ENCODE results near the gene CAPN3. TPM values are rescaled to one million over a fixed set of nuclear protein-coding genes. Genes with fewer than 3 reads are reported as not detected.

CAPN3 gene
- total RNA-seq, 1 donor from 2014 or later = 4.5 TPM

DNA sequence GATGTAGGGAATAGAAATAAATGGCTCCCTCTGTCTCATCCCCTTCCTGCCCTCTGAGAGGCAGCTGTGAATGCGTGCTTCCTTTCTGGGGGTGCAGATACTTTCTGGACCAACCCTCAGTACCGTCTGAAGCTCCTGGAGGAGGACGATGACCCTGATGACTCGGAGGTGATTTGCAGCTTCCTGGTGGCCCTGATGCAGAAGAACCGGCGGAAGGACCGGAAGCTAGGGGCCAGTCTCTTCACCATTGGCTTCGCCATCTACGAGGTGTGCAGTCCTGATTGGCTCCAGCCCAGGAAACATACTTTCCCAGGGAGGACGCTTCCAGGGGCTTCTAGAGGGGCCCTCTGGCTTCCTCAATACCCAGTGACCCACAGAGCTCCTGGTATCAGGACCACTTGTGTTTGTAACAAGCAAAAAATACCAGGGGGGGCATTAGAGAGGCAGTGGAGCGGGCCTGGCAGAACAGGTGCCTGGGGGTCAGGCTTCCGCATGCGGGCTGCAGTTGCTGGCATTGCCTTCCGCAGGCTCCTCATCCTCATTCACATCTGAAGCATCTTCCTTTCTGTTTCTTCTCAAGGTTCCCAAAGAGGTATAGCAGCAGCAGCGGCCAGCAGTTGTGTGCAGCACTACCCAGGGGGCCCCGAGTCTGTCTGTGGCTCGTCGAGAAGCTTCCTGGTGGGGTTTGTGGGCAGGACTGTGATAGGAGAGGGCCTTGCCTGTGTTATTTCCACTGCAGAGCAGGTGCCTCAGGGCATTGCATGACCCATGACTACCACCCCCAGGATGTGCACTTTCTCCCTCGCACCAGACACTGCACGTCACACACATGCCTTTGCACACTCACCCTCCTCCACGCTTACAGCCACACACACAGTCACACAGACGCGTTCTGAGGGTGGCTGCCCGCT, 42.5 kb downstream of the CAPN3 start:
- no peak for ATAC-seq

DNA sequence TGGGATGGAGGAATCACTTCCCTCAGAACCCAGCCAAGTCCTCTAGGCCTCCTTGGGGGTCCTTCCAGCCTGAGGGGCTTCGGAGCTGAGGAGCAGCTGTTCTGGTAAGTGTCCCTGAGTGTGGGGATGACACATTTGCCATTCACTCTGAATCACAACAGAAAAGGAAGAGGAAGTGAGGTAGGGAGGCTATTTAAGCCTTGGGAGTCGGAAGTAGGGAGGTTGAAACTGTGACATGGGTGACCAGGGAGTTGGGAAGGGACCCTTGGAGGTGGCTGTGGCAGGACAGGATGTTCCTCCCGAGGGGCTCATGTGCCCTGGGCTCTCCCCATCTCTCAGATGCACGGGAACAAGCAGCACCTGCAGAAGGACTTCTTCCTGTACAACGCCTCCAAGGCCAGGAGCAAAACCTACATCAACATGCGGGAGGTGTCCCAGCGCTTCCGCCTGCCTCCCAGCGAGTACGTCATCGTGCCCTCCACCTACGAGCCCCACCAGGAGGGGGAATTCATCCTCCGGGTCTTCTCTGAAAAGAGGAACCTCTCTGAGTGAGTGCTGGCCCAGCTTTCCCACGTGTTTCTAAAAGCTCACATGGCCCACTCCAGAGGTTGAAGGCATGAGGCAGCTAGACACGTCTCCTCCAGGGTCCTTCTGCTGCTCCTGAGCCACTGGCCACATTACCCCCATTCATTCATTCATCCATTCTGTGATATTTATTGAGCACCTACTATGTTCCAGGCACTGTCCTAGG, 43.3 kb downstream of the CAPN3 start:
- no peak for ATAC-seq

DNA sequence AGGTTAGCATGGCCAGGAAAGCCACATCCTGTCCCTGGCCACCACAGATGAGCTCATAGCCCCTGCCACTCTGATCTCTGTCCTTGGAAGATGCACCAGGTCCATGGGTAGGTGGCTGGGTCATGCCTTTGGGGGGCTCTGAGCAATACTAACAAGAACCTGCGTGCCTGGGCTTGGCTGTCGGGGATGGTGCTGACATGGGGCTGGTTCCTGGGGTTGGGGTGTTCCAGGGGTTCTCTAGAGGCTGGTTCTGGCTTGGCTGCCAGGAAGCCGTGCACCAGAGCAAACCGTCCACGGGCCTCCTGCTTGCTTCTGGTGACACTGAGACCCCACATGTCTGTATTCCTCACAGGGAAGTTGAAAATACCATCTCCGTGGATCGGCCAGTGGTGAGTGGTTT, 44.1 kb downstream of the CAPN3 start:
- ATAC-seq = no peak

DNA sequence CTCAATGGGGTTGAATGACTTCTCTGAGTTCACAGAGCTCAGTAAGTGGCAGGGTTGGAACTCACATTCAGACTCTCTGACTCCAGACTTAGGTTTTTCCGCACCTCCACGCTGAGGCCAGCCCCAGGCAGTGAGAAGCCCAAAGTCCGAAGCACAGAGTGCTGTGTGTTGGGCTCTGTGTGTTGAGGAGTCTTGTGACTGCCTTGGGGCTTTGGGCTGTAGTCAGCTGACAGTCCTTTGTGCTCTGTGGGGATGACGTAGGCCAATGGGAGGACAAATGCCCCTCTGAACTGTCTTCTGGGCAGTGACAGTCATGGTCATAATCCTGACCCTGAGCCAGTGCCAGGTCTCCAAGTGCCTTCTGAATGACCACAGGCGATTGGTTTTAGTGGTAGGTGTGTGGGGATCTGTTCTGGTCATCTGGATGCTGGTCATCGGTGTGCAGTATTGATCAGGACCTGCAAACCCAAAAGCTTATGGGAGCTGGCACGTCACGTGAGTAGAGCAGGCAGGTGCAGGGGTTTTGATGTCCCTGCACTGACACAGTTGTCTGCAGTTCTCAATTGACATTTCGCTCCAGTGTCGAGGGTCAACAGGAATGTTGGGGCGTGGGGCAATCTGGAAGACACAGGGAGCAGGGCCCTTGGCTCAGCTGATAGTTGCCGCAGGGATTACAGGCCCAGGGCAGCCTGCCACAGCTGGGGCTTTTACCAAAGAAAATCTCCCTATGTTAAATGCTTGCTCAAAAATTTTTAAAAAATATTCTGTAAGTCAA, 45.3 kb downstream of the CAPN3 start:
- ATAC-seq = no peak

DNA sequence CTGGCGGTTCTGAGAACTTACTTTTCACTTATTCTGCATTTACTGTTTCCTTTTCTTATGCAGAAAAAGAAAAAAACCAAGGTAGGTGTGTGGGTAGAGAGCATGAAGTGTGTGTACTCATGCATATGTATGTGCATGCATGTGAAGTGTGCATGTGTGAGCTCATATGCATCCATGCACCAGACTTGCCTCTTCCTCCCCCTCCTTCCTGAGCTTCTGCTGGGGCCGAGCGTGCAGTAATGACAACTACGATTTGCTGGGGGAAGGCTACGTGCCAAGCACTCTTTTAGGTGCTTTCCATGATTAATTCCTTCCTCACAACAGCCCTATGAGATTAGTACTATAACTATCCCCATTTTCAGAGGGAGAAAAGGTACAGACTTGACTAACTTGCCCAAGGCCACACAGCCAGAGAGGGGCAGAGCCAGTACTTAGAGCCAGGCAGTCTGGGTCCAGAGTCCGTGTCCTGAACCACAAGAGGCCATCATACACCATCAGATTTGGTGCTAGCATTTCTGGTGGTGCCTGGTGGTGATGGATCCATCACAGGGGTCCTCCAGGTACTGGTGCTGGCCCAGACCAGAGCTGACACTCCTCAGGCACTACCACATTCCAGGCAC, 46.7 kb downstream of the CAPN3 start:
- peak; percentile 21 for ATAC-seq

DNA sequence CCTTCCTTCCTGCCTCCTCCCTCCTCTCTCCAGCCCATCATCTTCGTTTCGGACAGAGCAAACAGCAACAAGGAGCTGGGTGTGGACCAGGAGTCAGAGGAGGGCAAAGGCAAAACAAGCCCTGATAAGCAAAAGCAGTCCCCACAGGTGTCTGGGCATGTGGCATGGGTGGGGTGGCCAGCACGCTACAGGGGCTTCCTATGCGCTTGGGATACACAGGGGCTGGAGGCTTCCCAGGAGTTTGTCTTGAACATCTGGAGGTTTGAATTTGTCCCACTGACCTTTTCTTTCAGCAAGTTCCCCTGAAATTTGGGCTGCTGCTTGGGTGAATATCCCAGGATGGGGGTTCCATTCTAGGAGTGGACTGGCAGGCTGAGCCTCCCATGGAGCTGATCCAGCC, 48.9 kb downstream of the CAPN3 start:
- no peak for ATAC-seq

DNA sequence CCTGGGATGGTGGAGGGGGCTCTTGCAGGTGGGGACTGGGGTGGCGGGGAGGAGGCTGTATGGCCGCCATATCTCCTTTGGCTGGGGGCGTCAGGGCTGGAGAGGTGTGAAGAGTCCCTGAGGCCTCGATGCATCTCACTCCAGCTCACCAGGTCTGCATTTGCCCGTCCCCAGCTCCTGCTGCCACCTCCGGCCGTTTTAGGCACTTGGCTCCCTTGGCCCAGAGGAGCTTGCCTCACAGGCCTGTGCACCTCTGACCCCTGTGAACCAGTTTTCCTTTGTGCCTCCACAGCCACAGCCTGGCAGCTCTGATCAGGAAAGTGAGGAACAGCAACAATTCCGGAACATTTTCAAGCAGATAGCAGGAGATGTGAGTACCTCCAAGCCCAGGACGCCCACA, 49.7 kb downstream of the CAPN3 start:
- no peak for ATAC-seq

DNA sequence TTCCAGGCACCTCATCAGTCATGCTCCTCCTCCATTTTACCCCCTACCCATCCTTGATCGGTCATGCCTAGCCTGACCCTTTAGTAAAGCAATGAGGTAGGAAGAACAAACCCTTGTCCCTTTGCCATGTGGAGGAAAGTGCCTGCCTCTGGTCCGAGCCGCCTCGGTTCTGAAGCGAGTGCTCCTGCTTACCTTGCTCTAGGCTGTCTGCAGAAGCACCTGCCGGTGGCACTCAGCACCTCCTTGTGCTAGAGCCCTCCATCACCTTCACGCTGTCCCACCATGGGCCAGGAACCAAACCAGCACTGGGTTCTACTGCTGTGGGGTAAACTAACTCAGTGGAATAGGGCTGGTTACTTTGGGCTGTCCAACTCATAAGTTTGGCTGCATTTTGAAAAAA, 52.6 kb downstream of the CAPN3 start:
- no peak for ATAC-seq

DNA sequence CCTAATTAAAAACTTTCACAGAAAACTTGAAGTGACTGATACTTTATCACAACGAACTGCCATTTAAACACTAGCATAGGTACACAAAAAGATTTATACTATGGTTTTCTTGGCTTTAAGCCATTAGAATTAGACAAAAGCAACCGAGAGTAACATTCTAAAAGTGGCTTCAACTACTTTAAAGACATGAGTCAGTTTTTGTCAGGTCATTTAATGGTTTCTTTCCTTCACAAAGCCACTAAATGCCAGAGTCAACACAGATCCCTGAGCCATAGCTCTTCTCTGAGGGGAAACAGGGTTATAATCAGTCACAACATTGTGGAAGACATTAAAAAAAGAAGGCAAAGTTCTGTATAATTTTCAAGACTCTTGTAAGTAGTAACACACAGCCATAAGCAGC, 54.6 kb downstream of the CAPN3 start:
- ATAC-seq = no peak

DNA sequence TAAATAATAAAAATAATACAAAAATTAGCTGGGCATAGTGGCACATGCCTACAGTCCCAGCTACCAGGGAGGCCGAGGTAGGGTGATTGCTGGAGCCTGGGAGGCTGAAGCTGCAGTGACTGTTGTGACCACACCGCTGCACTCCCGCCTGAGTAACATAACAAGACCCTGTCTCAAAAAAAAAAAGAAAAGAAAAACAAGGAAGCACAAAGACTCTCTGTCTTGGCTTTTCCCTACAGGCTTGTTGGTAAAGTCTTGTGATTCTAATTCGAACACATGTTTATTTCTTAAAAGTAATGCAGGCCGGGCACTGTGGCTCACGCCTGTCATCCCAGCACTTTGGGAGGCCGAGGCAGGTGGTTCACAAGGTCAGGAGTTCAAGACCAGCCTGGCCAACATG, 60.1 kb downstream of the CAPN3 start:
- ATAC-seq = no peak

DNA sequence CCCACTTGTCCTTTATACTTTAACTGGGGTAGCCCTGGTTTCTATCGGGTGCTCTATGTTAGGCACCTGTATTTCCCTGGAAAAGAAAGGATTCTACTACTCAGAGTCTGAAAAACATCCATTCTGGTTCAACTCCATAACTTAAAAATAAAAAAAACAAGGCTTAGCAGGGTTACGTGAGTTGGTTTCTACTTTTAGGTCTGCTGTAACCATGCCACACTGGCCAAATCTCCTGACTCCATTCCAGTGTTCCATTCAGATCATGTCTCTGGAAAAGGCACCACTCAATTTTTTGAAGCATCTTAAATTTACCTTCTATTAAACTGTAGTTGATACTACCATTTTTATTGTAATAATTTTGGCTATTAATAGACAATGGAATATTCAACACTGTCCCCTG, 62.1 kb downstream of the CAPN3 start:
- ATAC-seq = no peak

DNA sequence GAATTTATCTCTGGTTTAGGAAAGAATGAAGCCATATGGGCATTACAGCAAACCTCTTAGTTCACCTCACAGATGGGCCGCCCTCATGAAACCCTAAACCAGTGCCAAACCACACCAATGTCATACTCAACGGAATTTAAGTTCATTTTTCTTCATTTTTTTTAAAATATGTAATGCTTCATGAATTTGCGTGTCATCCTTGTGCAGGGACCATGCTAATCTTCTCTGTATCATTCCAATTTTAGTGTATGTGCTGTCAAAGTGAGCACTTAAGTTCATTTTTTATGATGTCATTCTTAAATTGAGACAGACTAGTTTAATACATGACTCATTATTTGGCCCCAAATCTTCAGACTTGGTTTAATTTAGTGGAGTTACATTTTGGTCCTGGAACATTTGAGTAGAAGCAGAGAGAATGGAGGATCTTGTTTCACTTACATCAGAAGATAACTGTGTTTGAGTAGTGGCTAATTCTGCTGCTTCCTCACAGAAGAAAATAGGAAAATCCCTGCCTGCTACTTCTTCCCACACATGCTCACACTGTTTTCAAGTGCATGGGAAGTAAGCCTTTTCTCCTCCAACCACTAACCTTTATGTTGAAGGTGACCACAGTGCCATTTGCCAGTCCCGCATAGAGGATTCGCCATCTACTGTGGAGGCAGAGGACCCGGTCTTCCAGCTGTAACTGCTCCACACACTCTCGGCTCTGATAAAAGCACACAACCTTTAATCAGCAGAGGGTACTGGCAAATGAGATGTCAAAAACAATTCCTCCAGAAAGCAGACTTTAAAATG, 68.3 kb downstream of the CAPN3 start:
- no peak for ATAC-seq

DNA sequence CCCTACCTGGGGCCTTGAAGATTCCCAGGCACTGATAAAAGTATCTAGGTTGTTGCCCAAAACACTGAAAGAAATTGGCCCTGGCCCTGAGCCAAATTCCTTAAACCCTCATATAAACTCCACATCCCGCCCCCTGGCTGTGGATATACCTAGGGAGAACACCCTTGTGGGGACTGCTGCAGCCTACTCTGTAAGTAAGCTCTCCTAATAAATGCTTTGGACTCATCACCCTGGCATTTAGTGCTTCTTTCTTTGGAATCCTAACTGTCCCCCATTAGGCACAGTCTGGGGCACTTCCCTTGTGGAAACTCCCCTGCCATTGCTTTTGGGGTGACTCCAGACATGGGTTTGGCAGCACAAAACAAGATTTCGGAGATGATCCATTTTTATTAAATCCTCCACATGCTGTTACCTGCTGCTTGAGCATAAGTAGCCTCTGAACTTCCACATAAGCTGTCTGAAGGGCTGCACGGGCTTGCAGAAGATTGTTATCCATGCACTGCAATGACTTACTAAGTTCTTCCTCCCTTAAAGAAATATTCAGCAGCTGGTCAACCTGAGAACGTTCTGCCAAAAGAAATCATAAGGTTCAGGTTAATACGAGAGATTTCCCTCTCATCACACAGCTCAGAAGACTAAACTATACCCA, 85.2 kb downstream of the CAPN3 start:
- peak; percentile 47 for ATAC-seq

DNA sequence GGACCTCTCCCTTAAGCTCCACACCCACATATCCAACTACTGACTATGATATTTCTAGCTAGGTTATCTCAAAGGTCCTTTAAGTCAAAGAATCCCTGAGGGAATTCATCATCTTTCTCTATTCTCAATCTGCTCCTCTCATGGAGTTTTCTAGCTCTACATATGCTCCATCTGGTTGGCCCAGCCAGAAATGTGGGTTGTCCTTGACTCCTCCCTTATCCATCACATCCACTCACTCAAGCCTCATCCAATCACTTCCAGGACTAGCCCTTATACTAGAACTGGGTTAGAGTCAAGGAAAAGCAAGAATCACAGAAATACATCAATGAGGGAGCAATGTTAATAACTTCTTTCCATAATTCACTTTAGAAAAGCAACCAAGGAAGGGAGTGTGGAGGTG, 86.2 kb downstream of the CAPN3 start:
- ATAC-seq = no peak

DNA sequence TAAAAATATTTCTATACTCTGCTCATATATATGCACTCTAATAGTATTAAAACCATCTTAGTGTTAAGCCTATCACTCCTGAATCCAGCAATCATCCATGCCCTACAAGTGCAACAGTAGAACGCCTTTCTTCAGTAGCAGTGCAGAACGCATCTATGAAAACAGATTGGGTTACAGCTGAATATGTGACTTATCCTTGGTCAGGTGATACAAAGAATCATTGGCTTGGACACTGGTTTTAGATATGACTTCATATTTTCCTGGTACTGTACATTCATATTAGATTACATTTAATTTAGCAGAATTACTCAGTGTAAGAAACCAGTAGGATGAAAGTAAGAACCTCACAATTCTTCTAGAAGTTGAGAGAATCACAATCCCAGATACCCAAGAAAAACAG, 88.3 kb downstream of the CAPN3 start:
- ATAC-seq = no peak

DNA sequence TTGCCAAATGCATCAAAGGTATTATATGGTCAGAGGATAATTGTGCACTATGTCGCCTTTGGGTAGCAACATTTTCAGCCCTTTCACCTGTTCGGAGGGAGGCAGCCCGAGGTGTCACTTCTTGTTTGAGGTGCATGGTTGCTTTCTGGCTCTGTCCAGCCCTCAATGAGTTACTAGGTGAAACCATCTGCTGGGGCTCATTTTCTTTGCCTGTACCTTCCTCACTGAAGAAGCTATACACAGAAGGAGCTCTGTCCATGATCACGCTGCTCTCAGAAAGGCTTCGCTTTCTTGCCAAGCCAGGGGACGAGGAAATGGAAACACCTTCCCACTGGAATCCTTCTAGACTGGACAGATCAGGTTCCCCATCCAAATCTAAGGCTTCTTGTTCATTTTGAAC, 89.0 kb downstream of the CAPN3 start:
- ATAC-seq = no peak

DNA sequence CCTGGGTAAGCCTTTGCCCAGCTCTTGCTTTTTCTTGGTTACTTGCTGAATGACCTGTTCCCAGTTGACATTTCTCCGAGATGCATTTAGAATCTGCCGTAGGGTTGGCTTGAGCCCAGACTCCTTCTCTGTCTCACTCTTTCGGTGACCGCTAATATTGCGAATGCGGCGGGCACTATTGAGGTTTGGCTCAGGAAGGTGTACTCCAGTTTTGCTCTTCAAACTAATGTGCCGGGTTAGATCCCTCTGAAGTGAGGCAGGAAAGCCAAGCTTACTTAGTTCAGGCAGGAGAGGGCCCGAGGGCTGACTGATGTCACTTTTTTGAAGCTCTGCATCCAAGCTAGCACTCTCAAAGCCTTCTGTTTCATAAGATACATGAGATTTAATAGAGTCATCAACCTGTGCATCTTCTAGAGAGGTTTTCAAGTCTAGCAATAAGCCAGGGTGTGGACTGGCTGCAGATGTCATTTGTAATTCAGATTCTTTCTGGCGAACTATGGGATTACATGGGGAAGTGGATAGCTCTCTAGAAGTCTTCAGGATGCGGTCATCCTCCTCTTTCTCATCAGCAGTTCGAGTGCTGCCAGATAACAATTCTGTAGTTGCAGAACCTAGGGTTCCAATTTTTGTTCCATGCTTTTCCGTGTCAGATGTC, 90.6 kb downstream of the CAPN3 start:
- ATAC-seq = no peak

DNA sequence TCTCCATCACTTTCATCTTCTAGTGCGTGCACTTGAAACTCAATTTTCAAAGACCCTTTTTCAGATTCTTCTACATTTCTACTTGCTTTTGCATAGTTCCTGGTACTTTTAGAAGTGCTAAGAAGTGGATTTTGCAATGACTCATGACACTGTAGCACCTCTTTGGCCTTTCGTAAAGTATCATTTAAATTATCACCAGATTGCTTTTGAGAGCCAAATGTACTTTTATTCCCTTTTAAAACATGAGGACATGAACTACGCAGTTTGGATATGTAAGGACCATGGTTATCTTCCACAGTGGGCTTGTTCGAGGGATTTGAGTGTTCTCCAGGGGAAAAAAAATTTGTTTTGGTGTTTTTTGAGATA, 91.1 kb downstream of the CAPN3 start:
- no peak for ATAC-seq

DNA sequence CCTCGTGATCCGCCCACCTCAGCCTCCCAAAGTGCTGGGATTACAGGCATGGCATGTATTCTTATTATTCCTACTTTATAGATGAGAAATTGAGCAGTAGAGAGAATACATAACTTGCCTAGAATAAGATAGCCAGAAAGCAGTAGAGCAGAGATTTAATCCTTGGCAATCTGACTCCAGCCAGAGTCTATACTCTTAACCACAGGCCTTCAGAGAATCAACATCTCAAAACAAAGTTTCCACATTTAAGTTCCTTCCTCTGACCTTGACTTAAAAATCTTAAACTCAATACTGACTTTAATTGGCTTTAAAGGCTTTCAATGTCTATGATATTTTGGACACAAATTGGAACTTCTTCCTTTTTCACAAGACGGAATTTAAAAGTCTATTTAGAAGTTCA, 94.5 kb downstream of the CAPN3 start:
- no peak for ATAC-seq

DNA sequence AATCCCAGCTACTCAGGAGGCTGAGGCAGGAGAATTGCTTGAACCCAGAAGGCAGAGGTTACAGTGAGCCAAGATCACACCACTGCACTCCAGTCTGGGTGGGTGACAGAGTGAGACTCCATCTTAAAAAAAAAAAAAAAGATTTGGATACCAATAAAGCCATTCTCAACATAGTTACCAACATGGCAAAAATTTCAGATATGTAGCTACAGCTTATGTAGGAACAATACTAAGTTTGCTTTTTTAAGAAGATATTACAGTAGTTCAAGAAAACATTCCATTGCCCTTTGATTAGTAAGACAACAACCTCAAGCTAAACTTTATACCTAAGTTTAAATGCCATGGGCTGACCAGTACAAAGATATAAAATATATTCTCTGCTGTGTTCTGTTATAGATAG, 97.2 kb downstream of the CAPN3 start:
- ATAC-seq = no peak

DNA sequence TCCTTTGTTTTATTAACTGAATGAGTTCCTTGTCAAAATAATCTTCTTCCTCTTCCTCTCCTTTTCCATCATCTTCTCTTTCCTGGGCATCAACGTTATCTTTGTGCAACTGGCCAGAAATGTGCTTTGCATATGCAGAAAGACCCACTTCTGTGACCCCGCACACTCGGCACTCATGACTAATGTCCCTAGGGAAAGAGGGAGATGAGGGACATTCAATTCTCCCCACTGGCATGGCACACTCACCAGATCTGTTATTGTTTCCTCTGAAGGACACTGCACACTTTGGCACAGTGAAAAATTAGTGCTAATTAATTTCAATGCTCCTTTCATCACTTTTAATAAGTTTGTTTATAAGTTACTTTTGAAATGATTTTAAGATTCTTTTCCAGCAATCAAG, 97.7 kb downstream of the CAPN3 start:
- no peak for ATAC-seq

All from esophagus mucosa (tissue), 1 donor.